ENCODE results near the gene ANAPC13. TPM values are rescaled to one million over a fixed set of nuclear protein-coding genes. Genes with fewer than 3 reads are reported as not detected.

Gene ANAPC13
- total RNA-seq, 2 experiments from 2014 or later: 29.8 to 50.6 TPM

GRCh38 chr3:134533493-134533892 lies 47.7 kb upstream of the ANAPC13 start:
- Histone ChIP-seq H3K9me3 (ENCODE audit: low read length) (no peaks in the 10 kb centered on the region), H3K27ac (ENCODE audit: low read depth, low read length, poor library complexity, severe bottlenecking) (no peak overlapping the region), H3K4me2 (ENCODE audit: low read length) (no peak overlapping the region), H3K36me3 (ENCODE audit: insufficient read depth, low read length) (peaks cover 31% of the 10 kb centered on the region), H3K4me1 (ENCODE audit: insufficient read depth, low read length, poor library complexity, severe bottlenecking) (no peaks in the 10 kb centered on the region), H4K20me1 (ENCODE audit: insufficient read depth, low read length) (no peaks in the 10 kb centered on the region), H2AFZ (ENCODE audit: low read length) (no peak overlapping the region), H3K9me2 (ENCODE audit: insufficient read depth, low read length) (no peaks in the 10 kb centered on the region), H3K4me3 (ENCODE audit: low read depth, low read length, poor library complexity, severe bottlenecking) (no peak overlapping the region), H3K79me2 (ENCODE audit: insufficient read depth, low read depth, low read length) (no peaks in the 10 kb centered on the region)
- no TSS peak for BruUV-seq (replicated peaks)
- intact Hi-C loops (cut with micrococcal nuclease; ENCODE audit: unreplicated experiment): no loop called here
- no peak for DNase-seq (ENCODE audit: low spot score)
- ChIA-PET CTCF (ENCODE audit: unreplicated experiment) (no interaction called here), POLR2A (interaction anchor here (0.6 to 2.0 kb wide), 3 partner anchors 9 to 23 kb away, joined by 4 to 8 read pairs (median 6); no protein-coding TSS in a partner anchor)
- TF ChIP-seq EZH2phosphoT487 (IDR thresholded peaks at IDR 0.05; ENCODE audit: borderline replicate concordance, low read depth, low read length): no peak
- TF ChIP-seq, protein P1, sequence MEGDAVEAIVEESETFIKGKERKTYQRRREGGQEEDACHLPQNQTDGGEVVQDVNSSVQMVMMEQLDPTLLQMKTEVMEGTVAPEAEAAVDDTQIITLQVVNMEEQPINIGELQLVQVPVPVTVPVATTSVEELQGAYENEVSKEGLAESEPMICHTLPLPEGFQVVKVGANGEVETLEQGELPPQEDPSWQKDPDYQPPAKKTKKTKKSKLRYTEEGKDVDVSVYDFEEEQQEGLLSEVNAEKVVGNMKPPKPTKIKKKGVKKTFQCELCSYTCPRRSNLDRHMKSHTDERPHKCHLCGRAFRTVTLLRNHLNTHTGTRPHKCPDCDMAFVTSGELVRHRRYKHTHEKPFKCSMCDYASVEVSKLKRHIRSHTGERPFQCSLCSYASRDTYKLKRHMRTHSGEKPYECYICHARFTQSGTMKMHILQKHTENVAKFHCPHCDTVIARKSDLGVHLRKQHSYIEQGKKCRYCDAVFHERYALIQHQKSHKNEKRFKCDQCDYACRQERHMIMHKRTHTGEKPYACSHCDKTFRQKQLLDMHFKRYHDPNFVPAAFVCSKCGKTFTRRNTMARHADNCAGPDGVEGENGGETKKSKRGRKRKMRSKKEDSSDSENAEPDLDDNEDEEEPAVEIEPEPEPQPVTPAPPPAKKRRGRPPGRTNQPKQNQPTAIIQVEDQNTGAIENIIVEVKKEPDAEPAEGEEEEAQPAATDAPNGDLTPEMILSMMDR (conservative IDR thresholded peaks at IDR 0.05; ENCODE audit: low read length): no peak

- Histone ChIP-seq H3K4me1 (ENCODE audit: insufficient read depth, low read length, poor library complexity, severe bottlenecking) (no peaks in the 10 kb centered on the region), H3K9me2 (ENCODE audit: insufficient read depth, low read length) (no peaks in the 10 kb centered on the region), H2AFZ (ENCODE audit: low read length) (no peak overlapping the region), H3K9me3 (ENCODE audit: low read length) (peaks cover 17% of the 10 kb centered on the region), H3K4me3 (ENCODE audit: low read depth, low read length, poor library complexity, severe bottlenecking) (no peak overlapping the region), H3K36me3 (ENCODE audit: insufficient read depth, low read length) (peaks cover 10% of the 10 kb centered on the region), H3K4me2 (ENCODE audit: low read length) (no peak overlapping the region), H3K27ac (ENCODE audit: low read depth, low read length, poor library complexity, severe bottlenecking) (no peak overlapping the region), H3K79me2 (ENCODE audit: insufficient read depth, low read depth, low read length) (0 out of 2 replicates have a peak, but pooled peaks cover 3% of the 10 kb centered on the region), H4K20me1 (ENCODE audit: insufficient read depth, low read length) (no peaks in the 10 kb centered on the region)
- CTCF ChIA-PET (ENCODE audit: unreplicated experiment): no interaction called here
- no peak for TF ChIP-seq EZH2phosphoT487 (IDR thresholded peaks at IDR 0.05; ENCODE audit: borderline replicate concordance, low read depth, low read length)
- DNase-seq (ENCODE audit: low spot score): no peak
- intact Hi-C loops (cut with micrococcal nuclease; ENCODE audit: unreplicated experiment): no loop called here
- POLR2A ChIA-PET: no interaction called here
- BruUV-seq (replicated peaks): no TSS peak
Measured at GRCh38 chr3:134527538-134528186, 41.9 kb upstream of the ANAPC13 start.

GRCh38 chr3:134527037-134527436 lies 41.3 kb upstream of the ANAPC13 start:
- Histone ChIP-seq H3K4me3 (ENCODE audit: low read depth, low read length, poor library complexity, severe bottlenecking) (no peak overlapping the region), H3K9me3 (ENCODE audit: low read length) (peaks cover 20% of the 10 kb centered on the region), H3K4me1 (ENCODE audit: insufficient read depth, low read length, poor library complexity, severe bottlenecking) (no peaks in the 10 kb centered on the region), H2AFZ (ENCODE audit: low read length) (no peak overlapping the region), H3K36me3 (ENCODE audit: insufficient read depth, low read length) (peaks cover 13% of the 10 kb centered on the region), H3K9me2 (ENCODE audit: insufficient read depth, low read length) (no peaks in the 10 kb centered on the region), H3K79me2 (ENCODE audit: insufficient read depth, low read depth, low read length) (0 out of 2 replicates have a peak, but pooled peaks cover 3% of the 10 kb centered on the region), H3K27ac (ENCODE audit: low read depth, low read length, poor library complexity, severe bottlenecking) (no peak overlapping the region), H3K4me2 (ENCODE audit: low read length) (no peak overlapping the region), H4K20me1 (ENCODE audit: insufficient read depth, low read length) (no peaks in the 10 kb centered on the region)
- intact Hi-C loops (cut with micrococcal nuclease; ENCODE audit: unreplicated experiment): no loop called here
- POLR2A ChIA-PET: no interaction called here
- CTCF ChIA-PET (ENCODE audit: unreplicated experiment): no interaction called here
- BruUV-seq (replicated peaks): no TSS peak
- no peak for DNase-seq (ENCODE audit: low spot score)
- no peak for TF ChIP-seq EZH2phosphoT487 (IDR thresholded peaks at IDR 0.05; ENCODE audit: borderline replicate concordance, low read depth, low read length)
- TF ChIP-seq, protein P1 (conservative IDR thresholded peaks at IDR 0.05; ENCODE audit: low read length): peak; percentile 55
